Measurements from ENCODE around the gene GGTLC1.

GRCh38 chr20:23998392-23998791, 9.8 kb upstream of the GGTLC1 start:
- TF ChIP-seq POLR2A (IDR thresholded peaks at IDR 0.05) (no peak), CTCF (IDR thresholded peaks at IDR 0.05) (no peak)
